HepG2 (cell line): ENCODE measurements around the gene USP14. TPM values are rescaled to one million over a fixed set of nuclear protein-coding genes. Genes with fewer than 3 reads are reported as not detected.

ENCODE experiments used
- ATAC-seq: fragments of 200-7000 bp; cut with Tn5 transposase; 3 replicates; pipeline ENCODE4 v1.9.1; 2020; ENCODE audit warnings: mild to moderate bottlenecking, moderate library complexity
- BruUV-seq: library from RNA; stranded (reverse); fragments of 400-500 nt; replicated peaks from 2 replicates; lab custom pipeline; 2021; lab: Mats Ljungman, UMichigan
- CTCF ChIA-PET: fragments of 300-600 bp; formaldehyde crosslinking; extraction: SDS; loops from one replicate; lab custom pipeline; 2021; ENCODE audit warnings: low total read pairs, inconsistent platforms, low intra/inter-chr PET ratio; lab: Yijun Ruan, JAX
- POLR2A ChIA-PET: fragments of 350-600 bp; sonication (Branson Sonifier 250); formaldehyde crosslinking; loops from one replicate; lab custom pipeline; 2020; ENCODE audit warnings: antibody characterized with exemption, inconsistent platforms; lab: Yijun Ruan, JAX
- DNase-seq: peaks from one replicate; pipeline ENCODE4 v3.0.0-alpha.2; 2015; ENCODE audit warnings: low spot score
- FAIRE-seq: peaks from 3 replicates; lab custom pipeline; 2011; peaks lifted over from hg19 to GRCh38; lab: Jason Lieb, UNC
- H2AFZ ChIP-seq: one replicate; pipeline ENCODE4 v1.6.1; 2011; ENCODE audit warnings: low read length, inconsistent platforms
- H3K27ac ChIP-seq: fragments of 300-600 bp; 3 replicates; pipeline ENCODE4 v1.8.0; 2011; ENCODE audit warnings: mixed run types, mild to moderate bottlenecking, mixed read lengths, low read length, inconsistent platforms; ENCODE audit not compliant: insufficient read depth; ENCODE audit errors: extremely low read length
- H3K27me3 ChIP-seq, 2 experiments: fragments of 200-600 bp in 1 of 2; 2 replicates in 1 of 2; 3 replicates in 1 of 2; pipeline versions ENCODE4 v1.6.0 to v1.8.0; 2011; ENCODE audit warnings: low read length in 2 of 2, mild to moderate bottlenecking in 2 of 2, moderate library complexity in 2 of 2, inconsistent platforms in 1 of 2; ENCODE audit not compliant: insufficient read depth in 2 of 2, control insufficient read depth in 1 of 2
- H3K36me3 ChIP-seq, 2 experiments: fragments of 200-600 bp in 1 of 2; replicated peaks in 1 of 2; 2 replicates in 1 of 2; 3 replicates in 1 of 2; pipeline versions ENCODE4 v1.5.1 to v1.8.0; 2011; ENCODE audit warnings: low read length in 2 of 2, inconsistent platforms in 1 of 2; ENCODE audit not compliant: insufficient read depth in 2 of 2, control insufficient read depth in 1 of 2
- H3K4me1 ChIP-seq: 2 replicates; pipeline ENCODE4 v1.5.1; 2012; ENCODE audit warnings: low read length, inconsistent platforms; ENCODE audit not compliant: insufficient read depth
- H3K4me2 ChIP-seq: 2 replicates; pipeline ENCODE4 v1.6.0; 2011; ENCODE audit warnings: low read depth, low read length, inconsistent platforms
- H3K4me3 ChIP-seq, 3 experiments: fragments of 200-600 bp in 1 of 3; sonication (generic), shearing (Covaris generic) in 1 of 3; replicated peaks in 1 of 3; 2 replicates each; pipeline ENCODE4 v1.5.1; 2011 to 2016; ENCODE audit warnings: low read length in 3 of 3, inconsistent platforms in 2 of 3, low read depth in 2 of 3, mild to moderate bottlenecking in 2 of 3, control low read depth in 1 of 3, mixed read lengths in 1 of 3; ENCODE audit not compliant: insufficient read depth in 1 of 3
- H3K79me2 ChIP-seq: one replicate; pipeline ENCODE4 v1.6.1; 2011; ENCODE audit warnings: low read length, inconsistent platforms; ENCODE audit not compliant: insufficient read depth
- H3K9ac ChIP-seq: 2 replicates; pipeline ENCODE4 v1.6.0; 2011; ENCODE audit warnings: mild to moderate bottlenecking, low read depth, low read length, inconsistent platforms; ENCODE audit not compliant: insufficient read depth
- H3K9me3 ChIP-seq: 2 replicates; pipeline ENCODE4 v1.5.1; 2012; ENCODE audit warnings: mild to moderate bottlenecking, low read length
- H4K20me1 ChIP-seq: 2 replicates; pipeline ENCODE4 v1.6.0; 2011; ENCODE audit warnings: inconsistent platforms, mild to moderate bottlenecking, low read length, moderate library complexity; ENCODE audit not compliant: insufficient read depth
- CAMTA2 ChIP-seq: sonication (generic); formaldehyde crosslinking; IDR thresholded peaks from 2 replicates; pipeline ENCODE4 v1.4.0; 2020; ENCODE audit warnings: mild to moderate bottlenecking, missing genetic modification reagents, borderline replicate concordance
- JUNB ChIP-seq: sonication (generic); formaldehyde crosslinking; IDR thresholded peaks from 2 replicates; pipeline ENCODE4 v1.8.0; 2022; ENCODE audit warnings: missing genetic modification reagents, mild to moderate bottlenecking, borderline replicate concordance
- NFKB2 ChIP-seq: sonication (generic); formaldehyde crosslinking; IDR thresholded peaks from 2 replicates; pipeline ENCODE4 v1.4.0; 2020; ENCODE audit warnings: missing genetic modification reagents, borderline replicate concordance
- SMC3 ChIP-seq: IDR thresholded peaks from 2 replicates; pipeline ENCODE4 v1.6.1; 2011; ENCODE audit warnings: low read length, improper control_type of control experiment
- TBP ChIP-seq: sonication (generic); formaldehyde crosslinking; IDR thresholded peaks from 2 replicates; pipeline ENCODE4 v1.5.0; 2020; ENCODE audit warnings: missing genetic modification reagents
- ZSCAN29 ChIP-seq: sonication (generic); formaldehyde crosslinking; conservative IDR thresholded peaks from 2 replicates; pipeline ENCODE4 v1.4.0; 2020; ENCODE audit warnings: mild to moderate bottlenecking, missing genetic modification reagents
- WGBS: methylation state at CpG from one replicate; pipeline ENCODE4 v1.1.6; 2017; ENCODE audit warnings: low lambda C conversion rate; 5-methylcytosine and 5-hydroxymethylcytosine counted together
- in situ Hi-C: cut with HindIII; loops from 2 replicates; pipeline ENCODE4 v1.10.0; 2017; ENCODE audit warnings: low pct_unique_long_range_greater_than_20kb; ENCODE audit not compliant: extremely low pct_ligation_motif_present
- intact Hi-C: fragments of 100-400 bp; cut with micrococcal nuclease; formaldehyde crosslinking; loops from one replicate; pipeline ENCODE4 v1.10.0; 2022; ENCODE audit not compliant: unreplicated experiment
- polyA plus RNA-seq, 8 experiments: library from polyadenylated mRNA; depleted of rRNA in 3 of 8; stranded (reverse) in 7 of 8; unstranded in 1 of 8; fragments of >200 nt; fragmentation: Illumina TruSeq in 4 of 8; extraction: Trizol in 4 of 8; gene quantifications; 2 replicates each; pipeline versions ENCODE4 v1.2.1 to v1.2.3, GENCODE V29; 2011 to 2016; ENCODE audit warnings: low read depth in 4 of 8, missing spikeins in 1 of 8, mixed read lengths in 1 of 8; ENCODE audit not compliant: insufficient read depth in 1 of 8
- total RNA-seq, 5 experiments: library from RNA; depleted of rRNA; stranded (reverse); fragments of >200 nt; fragmentation: Illumina TruSeq; extraction: Trizol; gene quantifications; 2 replicates each; pipeline ENCODE4 v1.2.3, GENCODE V29; 2016; ENCODE audit warnings: low read depth in 1 of 5
- TF ChIP-seq, protein P1 (sequence below): sonication (generic); formaldehyde crosslinking; IDR thresholded peaks from 2 replicates; pipeline ENCODE4 v1.4.0; 2020; ENCODE audit warnings: missing genetic modification reagents
- TF ChIP-seq, protein P2 (sequence below), 2 experiments: sonication (generic) in 1 of 2; formaldehyde crosslinking in 1 of 2; IDR thresholded peaks; 2 replicates each; pipeline versions ENCODE4 v1.4.0 to v1.6.1; 2018 to 2020; ENCODE audit warnings: missing genetic modification reagents in 2 of 2, borderline replicate concordance in 1 of 2, low read depth in 1 of 2, mild to moderate bottlenecking in 1 of 2, missing biosample characterization in 1 of 2

Gene USP14
- total and polyA plus RNA-seq, 2 of the 13 experiments (the other 11 are each of a cell fraction or from before 2014, with no cell fraction given) = 14.7 to 16.6 TPM

DNA sequence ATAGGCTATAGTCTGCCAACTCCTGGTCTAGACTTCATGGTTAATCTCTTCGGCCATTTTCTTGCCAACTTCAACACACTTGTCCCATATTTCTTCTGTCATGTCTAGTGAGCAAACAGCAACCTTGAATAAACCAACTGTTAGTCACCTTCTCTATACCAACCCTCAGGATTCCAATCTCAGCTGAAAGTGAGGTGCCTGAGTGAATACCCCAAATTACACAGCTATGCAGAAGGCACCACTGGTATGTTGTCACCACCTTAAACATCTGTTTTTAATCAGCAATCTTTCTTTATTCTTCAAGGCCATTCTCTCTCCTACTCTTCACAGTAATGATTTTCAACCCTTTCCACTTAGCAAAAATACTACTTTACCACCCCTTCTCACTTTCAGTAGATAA is 70.2 kb downstream of the USP14 start (continued):
- TF ChIP-seq NFKB2 (no peak), SMC3 (no peak)

DNA sequence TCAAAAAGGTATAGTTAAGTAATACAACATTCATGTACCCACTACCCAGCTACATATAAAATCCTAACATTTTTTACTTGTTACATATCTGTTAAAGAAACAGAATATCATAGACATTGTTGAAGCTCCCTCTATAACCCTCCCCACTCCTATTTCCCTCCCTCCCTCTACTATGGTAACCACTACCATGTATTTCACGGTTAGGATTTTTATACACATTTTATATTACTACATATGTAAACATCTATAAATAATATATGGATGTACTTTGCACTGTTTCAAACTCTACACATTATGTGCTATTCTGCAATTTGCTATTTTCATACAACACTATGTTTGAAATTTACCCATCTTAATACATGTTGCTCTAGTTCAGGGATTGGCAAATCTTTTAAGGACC is 73.2 kb downstream of the USP14 start:
- intact Hi-C loops (no loop called here), in situ Hi-C loops (no loop called here)
- Histone ChIP-seq H3K27me3 (no peaks in the 10 kb centered on the region), H3K9me3 (no peaks in the 10 kb centered on the region), H4K20me1 (no peaks in the 10 kb centered on the region), H3K4me1 (no peaks in the 10 kb centered on the region), H3K27ac (no peak overlapping the region), H3K9ac (no peak overlapping the region), H3K4me2 (no peak overlapping the region), H3K79me2 (no peaks in the 10 kb centered on the region), H2AFZ (no peak overlapping the region), H3K36me3 (peaks cover 4 to 19% of the 10 kb centered on the region in 2 experiments; a peak in 3 of 5 replicates), H3K4me3 (no peak overlapping the region)
- no peak for ATAC-seq
- FAIRE-seq = no peak
- no peak for DNase-seq
- ChIA-PET POLR2A (no interaction called here), CTCF (no interaction called here)
- no peak for TF ChIP-seq TBP (CRISPR knock-in tag)
- TF ChIP-seq, protein P1, sequence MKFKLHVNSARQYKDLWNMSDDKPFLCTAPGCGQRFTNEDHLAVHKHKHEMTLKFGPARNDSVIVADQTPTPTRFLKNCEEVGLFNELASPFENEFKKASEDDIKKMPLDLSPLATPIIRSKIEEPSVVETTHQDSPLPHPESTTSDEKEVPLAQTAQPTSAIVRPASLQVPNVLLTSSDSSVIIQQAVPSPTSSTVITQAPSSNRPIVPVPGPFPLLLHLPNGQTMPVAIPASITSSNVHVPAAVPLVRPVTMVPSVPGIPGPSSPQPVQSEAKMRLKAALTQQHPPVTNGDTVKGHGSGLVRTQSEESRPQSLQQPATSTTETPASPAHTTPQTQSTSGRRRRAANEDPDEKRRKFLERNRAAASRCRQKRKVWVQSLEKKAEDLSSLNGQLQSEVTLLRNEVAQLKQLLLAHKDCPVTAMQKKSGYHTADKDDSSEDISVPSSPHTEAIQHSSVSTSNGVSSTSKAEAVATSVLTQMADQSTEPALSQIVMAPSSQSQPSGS = no peak
- TF ChIP-seq CAMTA2 = no peak
- no peak for TF ChIP-seq ZSCAN29
- 100% methylated on average over 1 of the region's 1 CpG for WGBS
- BruUV-seq = no TSS peak

DNA sequence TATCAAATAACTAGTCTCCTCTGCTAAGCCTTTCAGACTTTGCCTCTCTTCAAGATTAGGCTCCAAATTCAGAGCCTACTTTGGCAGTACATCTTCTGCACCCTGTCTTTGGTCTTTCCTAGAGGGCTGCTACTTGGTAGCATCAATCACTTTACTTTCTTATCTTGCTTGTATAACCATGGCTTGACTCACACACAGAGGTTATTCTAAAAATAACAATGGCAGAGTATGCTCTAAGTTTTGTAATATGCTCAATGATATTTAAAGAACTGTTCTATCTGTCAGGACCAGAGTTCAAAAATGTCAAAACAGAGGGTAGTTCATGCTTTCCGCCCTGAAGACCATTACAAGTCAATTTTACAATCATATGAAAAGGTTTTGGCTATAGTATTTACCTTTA is 81.8 kb downstream of the USP14 start:
- H3K27ac ChIP-seq = no peak overlapping the region
- no peak for DNase-seq
- H3K9ac ChIP-seq = no peak overlapping the region
- ChIA-PET CTCF (no interaction called here), POLR2A (no interaction called here)
- WGBS = 100% methylated on average over 1 of the region's 1 CpG
- TF ChIP-seq JUNB (CRISPR knock-in tag) = no peak
- TF ChIP-seq, protein P2, sequence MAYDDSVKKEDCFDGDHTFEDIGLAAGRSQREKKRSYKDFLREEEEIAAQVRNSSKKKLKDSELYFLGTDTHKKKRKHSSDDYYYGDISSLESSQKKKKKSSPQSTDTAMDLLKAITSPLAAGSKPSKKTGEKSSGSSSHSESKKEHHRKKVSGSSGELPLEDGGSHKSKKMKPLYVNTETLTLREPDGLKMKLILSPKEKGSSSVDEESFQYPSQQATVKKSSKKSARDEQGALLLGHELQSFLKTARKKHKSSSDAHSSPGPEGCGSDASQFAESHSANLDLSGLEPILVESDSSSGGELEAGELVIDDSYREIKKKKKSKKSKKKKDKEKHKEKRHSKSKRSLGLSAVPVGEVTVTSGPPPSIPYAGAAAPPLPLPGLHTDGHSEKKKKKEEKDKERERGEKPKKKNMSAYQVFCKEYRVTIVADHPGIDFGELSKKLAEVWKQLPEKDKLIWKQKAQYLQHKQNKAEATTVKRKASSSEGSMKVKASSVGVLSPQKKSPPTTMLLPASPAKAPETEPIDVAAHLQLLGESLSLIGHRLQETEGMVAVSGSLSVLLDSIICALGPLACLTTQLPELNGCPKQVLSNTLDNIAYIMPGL (CRISPR knock-in tag; IDR thresholded peaks at IDR 0.05; ENCODE audit: borderline replicate concordance in 1 of 2, low read depth in 1 of 2) = no peak
- ATAC-seq = no peak
- no peak for FAIRE-seq
- in situ Hi-C loops = no loop called here
- no peaks in the 10 kb centered on the region for H3K9me3 ChIP-seq
- no peaks in the 10 kb centered on the region for H3K4me1 ChIP-seq
- H2AFZ ChIP-seq = no peak overlapping the region
- H3K4me2 ChIP-seq = no peak overlapping the region
- no TSS peak for BruUV-seq
- intact Hi-C loops = no loop called here
- no peaks in the 10 kb centered on the region for H3K79me2 ChIP-seq
- H3K36me3 ChIP-seq = peaks cover 1 to 17% of the 10 kb centered on the region in 2 experiments; a peak in 4 of 5 replicates
- no peak overlapping the region for H3K4me3 ChIP-seq
- no peaks in the 10 kb centered on the region for H4K20me1 ChIP-seq
- no peaks in the 10 kb centered on the region for H3K27me3 ChIP-seq
